HG02840 (cell line): Measurements from ENCODE around the gene LYRM9.
"Not testable (repeated sequence)": the region's sequence is repeated elsewhere in the genome, so short reads cannot be mapped to it uniquely, and the experiment has no call there.

ENCODE experiments used
- ATAC-seq: cut with Tn5 transposase; IDR thresholded peaks from one replicate; pipeline ENCODE4 v1.9.1; 2021; ENCODE audit warnings: mild to moderate bottlenecking, moderate library complexity, moderate number of reproducible peaks; ENCODE audit not compliant: unreplicated experiment, low FRiP score

Gene LYRM9

GRCh38 chr17:27879987-27880608 is 13.1 kb downstream of the LYRM9 start:
- no peak for ATAC-seq

- no peak for ATAC-seq
Measured at GRCh38 chr17:27878776-27879562, 14.2 kb downstream of the LYRM9 start.

DNA sequence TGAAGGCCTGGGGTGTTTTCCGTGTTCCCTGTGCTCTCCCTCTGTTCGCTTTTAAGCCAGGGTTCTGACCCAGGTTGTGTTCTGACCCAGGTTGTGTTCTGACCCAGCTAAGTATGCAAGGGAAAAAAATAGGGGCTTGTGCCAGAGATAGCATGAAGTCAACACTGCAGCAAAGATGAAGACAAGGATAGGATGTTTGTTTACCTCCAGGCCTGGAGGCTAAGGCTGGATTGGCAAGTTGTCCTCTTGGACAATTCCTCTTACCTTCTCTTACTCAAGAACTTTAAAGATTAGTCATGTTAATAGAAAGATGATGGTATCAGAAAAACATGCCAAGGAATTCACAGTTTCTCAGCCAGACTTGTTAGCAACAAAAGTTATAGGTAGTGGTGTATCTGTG is 19.4 kb downstream of the LYRM9 start:
- no peak for ATAC-seq

- no peak for ATAC-seq
Measured at GRCh38 chr17:27873211-27873610, 20.0 kb downstream of the LYRM9 start.

DNA sequence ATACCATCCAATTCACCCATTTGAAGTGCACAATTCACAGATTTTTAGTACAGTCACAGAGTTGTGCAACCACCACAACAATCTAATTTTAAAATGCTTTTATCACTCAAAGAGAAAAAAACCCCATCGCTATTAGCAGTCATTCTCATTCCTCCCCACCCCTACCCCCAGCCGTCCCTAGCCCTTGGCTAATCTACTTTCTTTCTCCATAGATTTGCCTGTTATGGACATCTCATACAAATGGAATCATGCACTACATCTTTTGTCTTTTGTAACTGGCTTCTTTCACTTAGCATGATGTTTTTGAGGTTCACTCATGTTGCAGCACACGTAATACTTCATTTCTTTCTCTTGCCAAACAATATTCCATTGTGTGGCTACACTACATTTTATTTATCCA is 20.4 kb downstream of the LYRM9 start:
- ATAC-seq: no peak

GRCh38 chr17:27871407-27871806 is 21.8 kb downstream of the LYRM9 start:
- ATAC-seq: no peak

DNA sequence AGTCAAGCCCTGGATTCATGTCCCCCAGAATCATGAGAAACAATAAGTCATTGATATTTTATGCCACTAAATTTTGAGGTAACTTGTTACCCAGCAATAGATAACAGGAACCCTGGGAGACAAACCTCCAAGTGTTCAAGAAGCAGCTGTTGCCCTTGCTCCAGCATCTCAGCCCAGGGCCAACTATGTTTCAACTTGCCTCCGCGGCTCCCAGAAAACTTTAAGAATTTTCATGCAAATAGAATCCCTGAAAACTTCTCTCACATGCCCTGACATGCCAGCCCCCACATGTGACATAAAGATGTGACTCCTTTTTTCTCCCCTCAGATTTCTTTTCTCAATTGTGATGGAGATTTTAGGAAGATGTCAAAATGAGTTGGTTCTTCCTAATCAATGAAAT is 22.8 kb downstream of the LYRM9 start:
- ATAC-seq: no peak

GRCh38 chr17:27868565-27868964 is 24.6 kb downstream of the LYRM9 start:
- ATAC-seq: no peak

DNA sequence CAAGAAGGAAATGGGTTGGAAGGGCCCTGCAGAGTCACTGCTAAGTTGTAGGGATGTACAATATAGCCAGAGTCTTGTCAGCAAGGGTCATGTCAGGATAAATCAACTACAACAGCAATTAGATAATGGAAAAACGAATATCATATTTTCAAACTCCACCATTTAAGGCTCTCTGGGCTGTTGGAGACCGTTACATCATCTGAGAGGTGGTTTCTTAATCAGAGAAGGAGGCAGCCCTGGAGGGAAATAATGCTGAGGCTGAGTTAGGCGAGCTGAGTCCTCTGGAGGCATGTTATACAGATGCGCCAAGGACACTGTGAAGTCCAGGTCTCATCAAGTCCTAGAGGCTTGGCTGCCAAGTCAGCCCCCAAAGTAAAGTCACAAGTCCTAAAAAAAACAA is 30.3 kb downstream of the LYRM9 start:
- ATAC-seq: no peak

DNA sequence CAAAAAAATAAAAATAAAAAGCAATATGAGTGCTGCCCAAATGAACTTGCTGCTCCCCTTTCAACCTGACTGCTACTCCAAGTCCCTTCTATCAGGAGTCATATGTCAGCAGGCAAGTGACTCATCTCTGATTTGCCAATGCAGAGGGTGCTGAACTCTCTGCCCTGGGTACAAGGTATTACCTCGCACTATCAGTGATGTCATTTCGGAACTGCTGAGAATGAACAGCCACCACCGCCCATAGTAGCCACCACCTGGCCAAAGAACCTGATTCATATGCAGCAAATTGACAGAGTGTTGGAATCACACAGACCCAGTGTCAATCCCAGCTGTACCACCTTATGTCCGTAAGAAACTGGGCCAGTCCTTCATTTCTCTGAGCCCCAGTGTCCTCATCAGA is 31.2 kb downstream of the LYRM9 start:
- ATAC-seq: no peak

- no peak for ATAC-seq
Measured at GRCh38 chr17:27860971-27861664, 32.0 kb downstream of the LYRM9 start.

DNA sequence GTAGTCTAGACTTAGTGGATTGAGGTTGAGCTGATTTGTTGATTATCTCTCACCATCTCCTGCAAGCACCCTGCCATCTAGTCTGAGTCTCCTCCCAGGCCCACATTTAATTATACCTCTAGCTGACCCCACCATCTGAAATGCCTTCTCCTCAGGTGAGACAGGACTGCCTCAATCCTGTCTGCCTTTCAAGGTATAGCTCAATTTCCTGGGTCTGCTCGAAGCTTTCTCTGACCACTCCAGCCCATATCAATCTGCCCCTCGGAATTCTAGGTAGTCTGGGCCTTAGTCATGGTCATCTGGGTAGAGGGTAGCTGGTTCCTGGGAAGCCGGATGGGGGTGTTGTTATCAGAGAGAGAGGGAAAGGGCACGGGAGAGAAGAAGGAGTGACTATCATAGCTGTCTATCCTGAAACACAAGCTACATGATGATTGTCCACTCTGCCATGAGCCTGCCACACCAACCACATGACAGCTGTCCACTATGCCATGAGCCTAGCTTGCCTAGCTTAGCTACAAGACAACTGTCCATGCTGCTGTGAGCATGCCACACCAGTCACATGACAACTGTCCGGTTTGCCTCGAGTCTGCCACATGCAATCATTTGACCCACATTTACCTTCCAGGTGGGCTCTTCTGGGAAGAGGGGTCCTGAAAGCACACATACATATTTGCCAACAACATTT is 34.4 kb downstream of the LYRM9 start:
- no peak for ATAC-seq

DNA sequence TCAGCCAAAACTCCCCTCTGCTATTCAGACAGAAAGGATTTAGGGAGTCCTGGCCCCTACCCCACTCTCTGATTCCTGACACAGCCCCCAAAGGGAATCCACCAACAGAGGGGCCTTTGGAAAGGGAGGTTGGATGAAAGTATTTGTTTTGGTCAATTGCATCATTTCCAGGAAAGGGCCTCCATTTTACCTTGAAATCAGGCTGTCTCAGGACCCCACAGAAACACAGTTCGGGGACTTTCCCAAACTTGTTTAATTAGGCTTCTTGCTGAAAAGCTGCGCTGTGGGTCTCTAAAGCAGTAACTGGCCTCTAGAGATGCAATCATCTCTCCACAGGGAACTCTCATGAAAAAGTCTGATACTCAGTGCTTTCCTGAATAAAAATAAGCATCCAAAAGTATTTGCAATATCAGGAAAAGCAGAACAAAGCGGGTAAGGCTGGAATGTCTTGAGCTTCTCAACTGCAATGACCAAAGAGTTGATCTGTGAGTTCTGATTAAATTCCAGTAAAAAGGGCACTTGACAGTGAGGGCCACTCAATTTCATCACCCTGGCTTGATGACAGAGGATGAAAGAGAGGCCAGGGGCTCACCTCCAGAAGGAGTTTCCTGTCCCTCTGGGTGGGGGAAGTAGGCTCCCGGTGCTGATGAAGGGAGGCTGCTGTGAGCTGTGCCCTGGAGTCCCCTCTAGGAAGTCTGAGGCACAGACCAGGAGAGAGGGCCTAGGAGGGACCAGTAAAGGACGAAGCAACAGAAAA is 36.3 kb downstream of the LYRM9 start:
- ATAC-seq: no peak

- ATAC-seq: no peak
Measured at GRCh38 chr17:27855454-27855853, 37.7 kb downstream of the LYRM9 start.

GRCh38 chr17:27854163-27854562 is 39.0 kb downstream of the LYRM9 start:
- ATAC-seq: no peak

DNA sequence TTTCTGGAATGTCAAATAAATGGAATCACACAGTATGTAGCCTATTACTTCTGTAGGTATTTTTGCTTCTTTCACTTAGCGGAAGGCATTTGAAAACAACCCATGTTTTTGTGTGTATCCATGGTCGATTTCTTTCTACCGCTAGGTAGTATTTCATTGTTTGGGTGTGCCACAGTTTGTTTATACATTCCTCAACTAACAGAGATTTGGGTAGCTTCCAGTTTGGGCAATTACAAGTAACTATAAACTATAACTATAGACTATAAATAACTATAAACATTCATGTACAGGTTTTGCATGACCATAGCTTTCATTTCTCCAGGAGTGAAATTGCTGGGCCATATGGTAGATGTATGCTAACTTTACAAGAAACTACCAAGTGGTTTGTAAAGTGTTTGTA is 40.1 kb downstream of the LYRM9 start:
- ATAC-seq: no peak

- ATAC-seq: no peak
Measured at GRCh38 chr17:27849474-27850185, 43.5 kb downstream of the LYRM9 start.

- ATAC-seq: no peak
Measured at GRCh38 chr17:27848931-27849330, 44.2 kb downstream of the LYRM9 start.

DNA sequence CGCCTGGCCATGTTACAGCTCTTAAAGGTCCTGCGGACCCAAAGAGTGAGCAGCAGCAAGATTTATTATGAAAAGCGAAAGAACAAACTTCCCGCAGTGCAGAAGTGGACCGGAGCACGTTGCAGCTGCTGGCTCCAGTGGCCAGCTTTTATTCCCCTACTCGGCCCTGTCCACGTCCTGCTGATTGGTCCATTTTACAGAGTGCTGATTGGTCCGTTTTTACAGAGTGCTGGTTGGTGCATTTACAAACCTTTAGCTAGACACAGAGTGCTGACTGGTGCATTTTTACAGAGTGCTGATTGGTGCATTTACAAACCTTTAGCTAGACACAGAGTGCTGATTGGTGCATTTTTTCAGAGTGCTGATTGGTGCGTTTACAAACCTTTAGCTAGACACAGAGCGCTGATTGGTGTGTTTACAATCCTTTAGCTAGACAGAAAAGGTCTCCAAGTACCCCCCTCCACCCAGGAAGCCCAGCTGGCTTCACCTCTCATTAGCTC is 46.3 kb downstream of the LYRM9 start:
- ATAC-seq: not testable (repeated sequence)
